K562 (cell line): ENCODE measurements around the gene ZBTB20. TPM values are rescaled to one million over a fixed set of nuclear protein-coding genes. Genes with fewer than 3 reads are reported as not detected.

ENCODE experiments used
- ATAC-seq: fragments of 200-7000 bp; cut with Tn5 transposase; 3 replicates; pipeline ENCODE4 v1.9.1; 2020; ENCODE audit warnings: moderate library complexity
- BruUV-seq: library from RNA; stranded (reverse); fragments of 400-500 nt; replicated peaks from 2 replicates; lab custom pipeline; 2021; lab: Mats Ljungman, UMichigan
- CTCF ChIA-PET: fragments of 300-600 bp; formaldehyde crosslinking; extraction: SDS; loops from one replicate; lab custom pipeline; 2021; ENCODE audit warnings: low intra/inter-chr PET ratio; lab: Yijun Ruan, JAX
- POLR2A ChIA-PET: fragments of 300-600, 350-650 bp; sonication (Branson Sonifier 250); formaldehyde crosslinking; extraction: SDS; loops from one replicate; lab custom pipeline; 2021; ENCODE audit warnings: antibody characterized with exemption, inconsistent platforms; lab: Yijun Ruan, JAX
- DNase-seq, 4 experiments: peaks; one replicate each; pipeline versions ENCODE4 v3.0.0 to v3.0.0-alpha.2; 2011 to 2018; ENCODE audit warnings: low spot score in 3 of 4, mixed read lengths in 3 of 4; ENCODE audit errors: extremely low read depth in 1 of 4
- FAIRE-seq: peaks from 2 replicates; lab custom pipeline; 2011; peaks lifted over from hg19 to GRCh38; lab: Jason Lieb, UNC
- H2AFZ ChIP-seq: 2 replicates; pipeline ENCODE4 v1.6.0; 2011; ENCODE audit warnings: low read depth, low read length, control low read depth, inconsistent platforms
- H3K27ac ChIP-seq: fragments of 200-600 bp; 3 replicates; pipeline ENCODE4 v1.8.0; 2011; ENCODE audit warnings: low read depth, mild to moderate bottlenecking, control low read depth, inconsistent platforms, low read length, moderate library complexity, mixed read lengths; ENCODE audit errors: extremely low read depth
- H3K27me3 ChIP-seq, 2 experiments: fragments of 300-600 bp in 1 of 2; 2 replicates in 1 of 2; 3 replicates in 1 of 2; pipeline versions ENCODE4 v1.6.0 to v1.8.0; 2011; ENCODE audit warnings: inconsistent platforms in 2 of 2, low read length in 2 of 2, mild to moderate bottlenecking in 1 of 2, mixed read lengths in 1 of 2, moderate library complexity in 1 of 2; ENCODE audit not compliant: control insufficient read depth in 2 of 2, insufficient read depth in 2 of 2
- H3K36me3 ChIP-seq: fragments of 300-600 bp; 3 replicates; pipeline ENCODE4 v1.8.0; 2011; ENCODE audit warnings: mild to moderate bottlenecking, low read length, inconsistent platforms; ENCODE audit not compliant: control insufficient read depth, insufficient read depth
- H3K4me1 ChIP-seq, 2 experiments: fragments of 200-600 bp in 1 of 2; replicated peaks in 1 of 2; 2 replicates in 1 of 2; 3 replicates in 1 of 2; pipeline versions ENCODE4 v1.5.1 to v1.8.0; 2011; ENCODE audit warnings: inconsistent platforms in 2 of 2, low read length in 2 of 2, mild to moderate bottlenecking in 1 of 2, mixed read lengths in 1 of 2, moderate library complexity in 1 of 2; ENCODE audit not compliant: control insufficient read depth in 2 of 2, insufficient read depth in 2 of 2
- H3K4me2 ChIP-seq: 2 replicates; pipeline ENCODE4 v1.6.1; 2011; ENCODE audit warnings: low read length, control low read depth, inconsistent platforms, mixed read lengths; ENCODE audit not compliant: insufficient read depth
- H3K4me3 ChIP-seq: fragments of 200-600 bp; sonication (generic), shearing (Covaris generic); 2 replicates; pipeline ENCODE4 v1.5.1; 2016; ENCODE audit warnings: control low read depth, inconsistent platforms
- H3K79me2 ChIP-seq: fragments of 200-600 bp; 3 replicates; pipeline ENCODE4 v1.8.0; 2011; ENCODE audit warnings: low read length, inconsistent platforms; ENCODE audit not compliant: control insufficient read depth, insufficient read depth
- H3K9ac ChIP-seq, 2 experiments: 2 replicates each; pipeline versions ENCODE4 v1.6.0 to v1.6.1; 2011; ENCODE audit warnings: low read depth in 2 of 2, low read length in 2 of 2, control low read depth in 1 of 2, inconsistent platforms in 1 of 2, mild to moderate bottlenecking in 1 of 2, mixed read lengths in 1 of 2; ENCODE audit not compliant: insufficient read depth in 1 of 2
- H3K9me1 ChIP-seq: one replicate; pipeline ENCODE4 v1.6.0; 2011; ENCODE audit warnings: inconsistent platforms, mild to moderate bottlenecking, low read length, moderate library complexity; ENCODE audit not compliant: control insufficient read depth, insufficient read depth
- H3K9me3 ChIP-seq: replicated peaks from 2 replicates; pipeline ENCODE4 v1.5.1; 2011; ENCODE audit warnings: low read depth, low read length, inconsistent platforms; ENCODE audit not compliant: control insufficient read depth, insufficient read depth
- H4K20me1 ChIP-seq: replicated peaks from 2 replicates; pipeline ENCODE4 v1.6.1; 2011; ENCODE audit warnings: low read length, inconsistent platforms, mixed read lengths; ENCODE audit not compliant: control insufficient read depth, insufficient read depth
- C11orf30 ChIP-seq: fragments of 450-650 bp; IDR thresholded peaks from 2 replicates; pipeline ENCODE4 v1.6.1; 2016; ENCODE audit warnings: low read depth, mild to moderate bottlenecking
- CCNT2 ChIP-seq: IDR thresholded peaks from 2 replicates; pipeline ENCODE4 v1.6.1; 2011; ENCODE audit warnings: borderline replicate concordance, low read depth, mild to moderate bottlenecking, moderate library complexity, mixed read lengths, low read length; ENCODE audit not compliant: insufficient read length; ENCODE audit errors: extremely low read depth
- ETS2 ChIP-seq: IDR thresholded peaks from 2 replicates; pipeline ENCODE4 v1.6.1; 2016; ENCODE audit warnings: borderline replicate concordance, missing genetic modification characterization, mild to moderate bottlenecking, moderate library complexity, missing compliant biosample characterization; ENCODE audit not compliant: poor library complexity, severe bottlenecking
- HMGN3 ChIP-seq: IDR thresholded peaks from 2 replicates; pipeline ENCODE4 v1.6.1; 2011; ENCODE audit warnings: borderline replicate concordance, low read depth, mild to moderate bottlenecking, mixed read lengths, low read length; ENCODE audit not compliant: insufficient read length; ENCODE audit errors: extremely low read depth
- IRF9 ChIP-seq: fragments of 450-650 bp; IDR thresholded peaks from 2 replicates; pipeline ENCODE4 v1.6.1; 2016; ENCODE audit warnings: missing biosample characterization, missing genetic modification characterization
- NR2F6 ChIP-seq: fragments of 450-650 bp; formaldehyde crosslinking; IDR thresholded peaks from 2 replicates; pipeline ENCODE4 v1.4.0; 2020; ENCODE audit warnings: mild to moderate bottlenecking
- ZNF696 ChIP-seq: fragments of 250-450 bp; sonication (Bioruptor Pico); conservative IDR thresholded peaks from 2 replicates; pipeline ENCODE4 v1.4.0; 2020; ENCODE audit warnings: mild to moderate bottlenecking, moderate library complexity
- WGBS: fragments of 100-300 bp; shearing (Covaris generic); methylation state at CpG from one replicate; pipeline ENCODE4 v1.1.6; 2016; ENCODE audit warnings: low coverage, mixed read lengths; ENCODE audit not compliant: insufficient coverage; ENCODE audit errors: missing lambda C conversion rate; 5-methylcytosine and 5-hydroxymethylcytosine counted together
- in situ Hi-C: fragments of 300-500 bp; cut with MboI; formaldehyde crosslinking; loops from 4 replicates; pipeline ENCODE4 v1.15.0; 2018; ENCODE audit warnings: inconsistent platforms, mixed read lengths
- intact Hi-C: fragments of 100-400 bp; cut with micrococcal nuclease; formaldehyde crosslinking; loops from 2 replicates; pipeline ENCODE4 v1.14.2; 2022
- polyA plus RNA-seq, 8 experiments: library from polyadenylated mRNA; depleted of rRNA in 4 of 8; stranded (reverse) in 5 of 8; unstranded in 3 of 8; fragments of >200 nt; fragmentation: Nextera tagmentation in 2 of 8; fragmentation: Illumina TruSeq in 1 of 8; extraction: Ambion mirVana in 2 of 8; extraction: Trizol in 1 of 8; gene quantifications; 2 replicates each; pipeline versions ENCODE4 v1.2.1 to v1.2.3, GENCODE V29; 2011 to 2014; ENCODE audit warnings: inconsistent platforms in 1 of 8, missing spikeins in 1 of 8
- total RNA-seq, 7 experiments: library from RNA; depleted of rRNA in 6 of 7; stranded (reverse); fragments of >200 nt in 6 of 7; fragmentation: Illumina TruSeq in 2 of 7; extraction: Trizol in 2 of 7; gene quantifications; 2 replicates each; pipeline versions ENCODE4 v1.2.1 to v1.2.3, GENCODE V29; 2011 to 2021; ENCODE audit warnings: low replicate concordance in 1 of 7
- TF ChIP-seq, protein P1 (sequence below): sonication (generic); formaldehyde crosslinking; IDR thresholded peaks from 2 replicates; pipeline ENCODE4 v1.9.0; 2022; ENCODE audit warnings: mild to moderate bottlenecking, missing genetic modification reagents
- TF ChIP-seq, protein P2 (sequence below), 2 experiments: fragments of 450-650 bp in 1 of 2; sonication (generic) in 1 of 2; formaldehyde crosslinking; conservative IDR thresholded peaks; 2 replicates each; pipeline versions ENCODE4 v1.4.0 to v1.8.1; 2020 to 2022; ENCODE audit warnings: mild to moderate bottlenecking in 1 of 2, missing genetic modification reagents in 1 of 2

Gene ZBTB20
- total and polyA plus RNA-seq, 9 of the 15 experiments (the other 6 are each of a cell fraction or from before 2014, with no cell fraction given), result 0.17 to 1.7 (median 0.45) TPM

DNA sequence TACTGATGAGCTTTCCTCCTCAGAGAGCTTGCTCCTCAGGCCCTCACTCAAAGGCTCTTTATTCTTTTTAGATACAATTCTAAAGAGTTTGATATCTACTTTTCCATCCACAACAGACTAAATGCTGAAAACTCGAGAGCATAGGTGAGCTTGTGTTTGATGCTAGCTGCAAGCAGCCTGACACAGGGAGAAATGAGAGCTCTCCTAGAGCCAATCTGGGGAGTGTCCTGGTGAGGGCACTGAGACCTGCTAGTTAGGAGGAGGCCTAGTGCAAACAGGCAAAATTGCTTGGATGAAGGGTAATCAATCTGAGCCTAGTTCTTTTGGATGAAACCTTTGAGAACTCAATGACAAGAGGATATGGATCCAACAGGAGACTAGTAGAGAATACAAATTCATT, 300.8 kb downstream of the ZBTB20 start:
- no peaks in the 10 kb centered on the region for H3K79me2 ChIP-seq
- in situ Hi-C loops, result no loop called here
- no TSS peak for BruUV-seq
- ChIA-PET POLR2A (no interaction called here), CTCF (no interaction called here)
- H3K4me1 ChIP-seq, result no peaks in the 10 kb centered on the region
- H2AFZ ChIP-seq, result no peak overlapping the region
- H3K36me3 ChIP-seq, result no peaks in the 10 kb centered on the region
- no peak overlapping the region for H3K4me2 ChIP-seq
- no peak overlapping the region for H3K4me3 ChIP-seq
- H3K9me3 ChIP-seq, result no peaks in the 10 kb centered on the region
- DNase-seq (no peak), FAIRE-seq (no peak), ATAC-seq (no peak)
- H3K9ac ChIP-seq, result no peak overlapping the region
- 0% methylated on average over 1 of the region's 1 CpG for WGBS
- no peaks in the 10 kb centered on the region for H3K9me1 ChIP-seq
- intact Hi-C loops, result no loop called here
- TF ChIP-seq HMGN3 (no peak), NR2F6 (no peak), IRF9 (no peak), CCNT2 (no peak), C11orf30 (no peak), ZNF696 (CRISPR knock-in tag) (no peak), ETS2 (tag) (no peak)
- TF ChIP-seq, protein P1, sequence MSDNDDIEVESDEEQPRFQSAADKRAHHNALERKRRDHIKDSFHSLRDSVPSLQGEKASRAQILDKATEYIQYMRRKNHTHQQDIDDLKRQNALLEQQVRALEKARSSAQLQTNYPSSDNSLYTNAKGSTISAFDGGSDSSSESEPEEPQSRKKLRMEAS (CRISPR knock-in tag), result no peak
- TF ChIP-seq, protein P2, sequence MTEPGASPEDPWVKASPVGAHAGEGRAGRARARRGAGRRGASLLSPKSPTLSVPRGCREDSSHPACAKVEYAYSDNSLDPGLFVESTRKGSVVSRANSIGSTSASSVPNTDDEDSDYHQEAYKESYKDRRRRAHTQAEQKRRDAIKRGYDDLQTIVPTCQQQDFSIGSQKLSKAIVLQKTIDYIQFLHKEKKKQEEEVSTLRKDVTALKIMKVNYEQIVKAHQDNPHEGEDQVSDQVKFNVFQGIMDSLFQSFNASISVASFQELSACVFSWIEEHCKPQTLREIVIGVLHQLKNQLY (CRISPR knock-in tag; conservative IDR thresholded peaks at IDR 0.05), result no peak
- H3K27me3 ChIP-seq, result no peaks in the 10 kb centered on the region
- no peaks in the 10 kb centered on the region for H4K20me1 ChIP-seq
- no peak overlapping the region for H3K27ac ChIP-seq
